HEK293 (cell line): Measurements from ENCODE around the gene METTL8.

Experiments
- CTCF ChIA-PET: fragments of 350-600 bp; formaldehyde crosslinking; extraction: SDS; loops from one replicate; lab custom pipeline; 2021; ENCODE audit warnings: antibody characterized with exemption; lab: Yijun Ruan, JAX
- POLR2A ChIA-PET: fragments of 300-600 bp; formaldehyde crosslinking; extraction: SDS; loops from one replicate; lab custom pipeline; 2020; ENCODE audit warnings: antibody characterized with exemption, inconsistent platforms; lab: Yijun Ruan, JAX
- H3K27ac ChIP-seq: fragments of 200-500 bp; sonication (Bioruptor generic); 2 replicates; pipeline ENCODE4 v1.5.1; 2014; ENCODE audit warnings: low read depth, low read length, control low read depth, inconsistent platforms; ENCODE audit errors: extremely low read depth
- H3K36me3 ChIP-seq, 2 experiments: fragments of 200-500 bp in 1 of 2; sonication (Bioruptor generic) in 1 of 2; 1 replicate in 1 of 2; 2 replicates in 1 of 2; pipeline ENCODE4 v1.5.1; 2014 to 2017; ENCODE audit warnings: inconsistent platforms in 2 of 2, low read length in 2 of 2; ENCODE audit not compliant: control insufficient read depth in 2 of 2, insufficient read depth in 1 of 2
- H3K4me1 ChIP-seq: fragments of 200-500 bp; sonication (Bioruptor generic); 2 replicates; pipeline ENCODE4 v1.5.1; 2014; ENCODE audit warnings: mild to moderate bottlenecking, low read length, inconsistent platforms; ENCODE audit not compliant: control insufficient read depth, insufficient read depth
- H3K4me3 ChIP-seq: 2 replicates; pipeline ENCODE4 v1.5.1; 2011; ENCODE audit warnings: low read depth, mild to moderate bottlenecking, control low read depth, low read length, moderate library complexity
- H3K9me3 ChIP-seq: fragments of 200-500 bp; sonication (Bioruptor generic); 2 replicates; pipeline ENCODE4 v1.5.1; 2014; ENCODE audit warnings: low read depth, low read length, inconsistent platforms; ENCODE audit not compliant: control insufficient read depth, insufficient read depth
- EGR2 ChIP-seq: fragments of 450-650 bp; formaldehyde crosslinking; IDR thresholded peaks from 2 replicates; pipeline ENCODE4 v1.5.1; 2016; ENCODE audit warnings: low read depth, missing biosample characterization, missing genetic modification characterization
- KLF16 ChIP-seq: fragments of 450-650 bp; formaldehyde crosslinking; IDR thresholded peaks from 2 replicates; pipeline ENCODE4 v1.5.1; 2017; ENCODE audit warnings: missing biosample characterization, missing genetic modification characterization
- WT1 ChIP-seq: fragments of 450-650 bp; formaldehyde crosslinking; IDR thresholded peaks from 2 replicates; pipeline ENCODE4 v1.5.1; 2016; ENCODE audit warnings: missing biosample characterization, missing genetic modification characterization
- ZNF10 ChIP-seq: fragments of 450-650 bp; formaldehyde crosslinking; IDR thresholded peaks from 2 replicates; pipeline ENCODE4 v1.5.1; 2017; ENCODE audit warnings: missing biosample characterization, missing genetic modification characterization
- ZNF112 ChIP-seq: fragments of 450-650 bp; formaldehyde crosslinking; IDR thresholded peaks from 2 replicates; pipeline ENCODE4 v1.5.0; 2017; ENCODE audit warnings: missing biosample characterization, missing genetic modification characterization
- ZNF157 ChIP-seq: fragments of 450-650 bp; formaldehyde crosslinking; IDR thresholded peaks from 2 replicates; pipeline ENCODE4 v1.5.1; 2016; ENCODE audit warnings: missing biosample characterization, missing genetic modification characterization
- ZNF529 ChIP-seq: fragments of 450-650 bp; formaldehyde crosslinking; IDR thresholded peaks from 2 replicates; pipeline ENCODE4 v1.5.1; 2017; ENCODE audit warnings: missing genetic modification characterization, missing biosample characterization; ENCODE audit not compliant: insufficient replicate concordance
- ZNF544 ChIP-seq: fragments of 450-650 bp; formaldehyde crosslinking; IDR thresholded peaks from 2 replicates; pipeline ENCODE4 v1.5.0; 2017; ENCODE audit warnings: missing biosample characterization, missing genetic modification characterization
- ZNF670 ChIP-seq: fragments of 450-650 bp; formaldehyde crosslinking; IDR thresholded peaks from 2 replicates; pipeline ENCODE4 v1.5.1; 2016; ENCODE audit warnings: missing biosample characterization, missing genetic modification characterization, low read depth
- ZNF830 ChIP-seq: fragments of 450-650 bp; IDR thresholded peaks from 2 replicates; pipeline ENCODE4 v1.5.0; 2018; ENCODE audit warnings: missing biosample characterization, missing genetic modification characterization, low read depth, mild to moderate bottlenecking, moderate library complexity
- ZSCAN16 ChIP-seq: fragments of 450-650 bp; formaldehyde crosslinking; IDR thresholded peaks from 2 replicates; pipeline ENCODE4 v1.5.1; 2016; ENCODE audit warnings: missing biosample characterization, missing genetic modification characterization
- ZSCAN23 ChIP-seq: fragments of 450-650 bp; formaldehyde crosslinking; IDR thresholded peaks from 2 replicates; pipeline ENCODE4 v1.5.1; 2016; ENCODE audit warnings: missing biosample characterization, missing genetic modification characterization
- TF ChIP-seq, protein P1 (sequence below): fragments of 450-650 bp; formaldehyde crosslinking; IDR thresholded peaks from 2 replicates; pipeline ENCODE4 v1.5.1; 2016; ENCODE audit warnings: missing biosample characterization, missing genetic modification characterization, low read depth
- TF ChIP-seq, protein P2 (sequence below): fragments of 450-650 bp; formaldehyde crosslinking; IDR thresholded peaks from 2 replicates; pipeline ENCODE4 v1.5.1; 2016; ENCODE audit warnings: missing biosample characterization, missing genetic modification characterization
- TF ChIP-seq, protein P3 (sequence below): fragments of 450-650 bp; formaldehyde crosslinking; IDR thresholded peaks from 2 replicates; pipeline ENCODE4 v1.5.1; 2016; ENCODE audit warnings: missing biosample characterization, missing genetic modification characterization

Gene METTL8

DNA sequence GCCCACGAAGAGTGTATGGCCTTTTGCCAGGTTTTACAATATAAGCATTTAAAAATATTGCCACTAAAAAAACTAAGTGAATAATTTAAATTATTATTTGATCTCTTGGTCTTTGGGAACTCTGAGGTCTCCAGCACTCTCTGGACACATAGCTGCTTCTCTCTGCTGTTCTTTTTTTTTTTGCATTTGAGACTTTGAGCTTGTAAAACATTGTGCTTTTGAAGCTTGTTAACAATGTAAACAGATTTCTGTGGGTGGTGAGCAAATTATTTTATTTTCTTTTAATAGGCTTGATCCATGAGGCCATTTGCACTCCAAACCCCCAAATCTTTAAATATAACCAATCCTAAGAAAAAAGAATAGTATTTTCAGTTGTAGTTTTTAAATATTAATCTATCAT, 42.2 kb upstream of the METTL8 start (continued):
- no peak for TF ChIP-seq ZNF10 (tag by site-specific recombination)
- TF ChIP-seq KLF16 = no peak
- TF ChIP-seq ZNF529 (tag by site-specific recombination) = no peak
- TF ChIP-seq, protein P1, sequence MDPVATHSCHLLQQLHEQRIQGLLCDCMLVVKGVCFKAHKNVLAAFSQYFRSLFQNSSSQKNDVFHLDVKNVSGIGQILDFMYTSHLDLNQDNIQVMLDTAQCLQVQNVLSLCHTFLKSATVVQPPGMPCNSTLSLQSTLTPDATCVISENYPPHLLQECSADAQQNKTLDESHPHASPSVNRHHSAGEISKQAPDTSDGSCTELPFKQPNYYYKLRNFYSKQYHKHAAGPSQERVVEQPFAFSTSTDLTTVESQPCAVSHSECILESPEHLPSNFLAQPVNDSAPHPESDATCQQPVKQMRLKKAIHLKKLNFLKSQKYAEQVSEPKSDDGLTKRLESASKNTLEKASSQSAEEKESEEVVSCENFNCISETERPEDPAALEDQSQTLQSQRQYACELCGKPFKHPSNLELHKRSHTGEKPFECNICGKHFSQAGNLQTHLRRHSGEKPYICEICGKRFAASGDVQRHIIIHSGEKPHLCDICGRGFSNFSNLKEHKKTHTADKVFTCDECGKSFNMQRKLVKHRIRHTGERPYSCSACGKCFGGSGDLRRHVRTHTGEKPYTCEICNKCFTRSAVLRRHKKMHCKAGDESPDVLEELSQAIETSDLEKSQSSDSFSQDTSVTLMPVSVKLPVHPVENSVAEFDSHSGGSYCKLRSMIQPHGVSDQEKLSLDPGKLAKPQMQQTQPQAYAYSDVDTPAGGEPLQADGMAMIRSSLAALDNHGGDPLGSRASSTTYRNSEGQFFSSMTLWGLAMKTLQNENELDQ (tag by site-specific recombination) = no peak
- TF ChIP-seq, protein P2, sequence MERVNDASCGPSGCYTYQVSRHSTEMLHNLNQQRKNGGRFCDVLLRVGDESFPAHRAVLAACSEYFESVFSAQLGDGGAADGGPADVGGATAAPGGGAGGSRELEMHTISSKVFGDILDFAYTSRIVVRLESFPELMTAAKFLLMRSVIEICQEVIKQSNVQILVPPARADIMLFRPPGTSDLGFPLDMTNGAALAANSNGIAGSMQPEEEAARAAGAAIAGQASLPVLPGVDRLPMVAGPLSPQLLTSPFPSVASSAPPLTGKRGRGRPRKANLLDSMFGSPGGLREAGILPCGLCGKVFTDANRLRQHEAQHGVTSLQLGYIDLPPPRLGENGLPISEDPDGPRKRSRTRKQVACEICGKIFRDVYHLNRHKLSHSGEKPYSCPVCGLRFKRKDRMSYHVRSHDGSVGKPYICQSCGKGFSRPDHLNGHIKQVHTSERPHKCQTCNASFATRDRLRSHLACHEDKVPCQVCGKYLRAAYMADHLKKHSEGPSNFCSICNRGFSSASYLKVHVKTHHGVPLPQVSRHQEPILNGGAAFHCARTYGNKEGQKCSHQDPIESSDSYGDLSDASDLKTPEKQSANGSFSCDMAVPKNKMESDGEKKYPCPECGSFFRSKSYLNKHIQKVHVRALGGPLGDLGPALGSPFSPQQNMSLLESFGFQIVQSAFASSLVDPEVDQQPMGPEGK (tag by site-specific recombination) = no peak
- no peak for TF ChIP-seq ZNF670 (tag by site-specific recombination)

DNA sequence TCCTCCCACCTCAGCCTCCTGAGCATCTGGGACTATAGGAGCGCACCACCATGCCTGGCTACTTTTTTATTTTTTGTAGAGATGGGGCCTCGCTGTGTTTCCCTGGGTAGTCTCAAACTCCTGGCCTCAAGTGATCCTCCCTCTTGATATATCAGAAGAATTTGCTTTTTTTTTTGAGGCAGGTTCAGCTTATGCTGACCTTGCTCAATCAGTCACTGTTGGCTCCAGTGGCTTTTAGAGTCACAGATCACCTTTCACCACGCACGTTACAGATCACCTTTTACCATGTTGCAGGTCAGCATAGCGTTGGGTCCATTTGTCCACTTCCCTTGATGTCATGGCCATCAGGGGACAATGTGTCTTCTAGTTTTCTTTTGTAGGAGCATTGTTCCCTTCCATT, 36.3 kb upstream of the METTL8 start:
- Histone ChIP-seq H3K36me3 (peaks cover 14 to 61% of the 10 kb centered on the region in 2 experiments; a peak in 2 of 3 replicates), H3K27ac (no peak overlapping the region), H3K4me3 (no peak overlapping the region), H3K4me1 (no peaks in the 10 kb centered on the region), H3K9me3 (no peaks in the 10 kb centered on the region)
- ChIA-PET CTCF (interaction anchor here (0.7 kb wide), 1 partner anchor 63 kb away, joined by 3 read pairs; no protein-coding TSS in a partner anchor), POLR2A (no interaction called here)
- no peak for TF ChIP-seq ZNF112 (tag by site-specific recombination)
- no peak for TF ChIP-seq WT1 (tag by site-specific recombination)
- no peak for TF ChIP-seq ZNF157 (tag by site-specific recombination)
- TF ChIP-seq ZSCAN16 = no peak
- TF ChIP-seq EGR2 (tag by site-specific recombination) = no peak
- TF ChIP-seq, protein P3, sequence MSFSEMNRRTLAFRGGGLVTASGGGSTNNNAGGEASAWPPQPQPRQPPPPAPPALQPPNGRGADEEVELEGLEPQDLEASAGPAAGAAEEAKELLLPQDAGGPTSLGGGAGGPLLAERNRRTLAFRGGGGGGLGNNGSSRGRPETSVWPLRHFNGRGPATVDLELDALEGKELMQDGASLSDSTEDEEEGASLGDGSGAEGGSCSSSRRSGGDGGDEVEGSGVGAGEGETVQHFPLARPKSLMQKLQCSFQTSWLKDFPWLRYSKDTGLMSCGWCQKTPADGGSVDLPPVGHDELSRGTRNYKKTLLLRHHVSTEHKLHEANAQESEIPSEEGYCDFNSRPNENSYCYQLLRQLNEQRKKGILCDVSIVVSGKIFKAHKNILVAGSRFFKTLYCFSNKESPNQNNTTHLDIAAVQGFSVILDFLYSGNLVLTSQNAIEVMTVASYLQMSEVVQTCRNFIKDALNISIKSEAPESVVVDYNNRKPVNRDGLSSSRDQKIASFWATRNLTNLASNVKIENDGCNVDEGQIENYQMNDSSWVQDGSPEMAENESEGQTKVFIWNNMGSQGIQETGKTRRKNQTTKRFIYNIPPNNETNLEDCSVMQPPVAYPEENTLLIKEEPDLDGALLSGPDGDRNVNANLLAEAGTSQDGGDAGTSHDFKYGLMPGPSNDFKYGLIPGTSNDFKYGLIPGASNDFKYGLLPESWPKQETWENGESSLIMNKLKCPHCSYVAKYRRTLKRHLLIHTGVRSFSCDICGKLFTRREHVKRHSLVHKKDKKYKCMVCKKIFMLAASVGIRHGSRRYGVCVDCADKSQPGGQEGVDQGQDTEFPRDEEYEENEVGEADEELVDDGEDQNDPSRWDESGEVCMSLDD (tag by site-specific recombination) = no peak

DNA sequence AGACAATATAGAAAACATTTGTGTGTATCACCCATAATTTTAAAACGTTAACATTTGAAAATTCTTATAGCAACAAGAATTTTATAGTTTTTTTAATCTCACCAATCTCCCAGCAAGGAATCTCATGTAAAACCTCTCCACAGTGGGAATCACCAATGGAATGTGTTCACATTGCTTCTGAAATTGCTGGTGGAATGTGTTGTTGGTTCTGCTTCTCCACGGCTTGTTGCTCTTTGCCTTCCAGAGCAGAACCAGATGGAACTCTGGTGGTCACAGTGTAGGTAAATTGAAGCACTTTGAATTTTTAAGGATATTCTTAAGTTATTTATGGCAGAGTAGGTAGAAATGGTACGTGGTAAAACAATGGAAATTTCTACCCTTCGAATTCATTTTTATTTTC, 35.4 kb upstream of the METTL8 start:
- no peak for TF ChIP-seq ZNF544 (tag by site-specific recombination)
- TF ChIP-seq ZNF830 (tag by site-specific recombination) = no peak
- no peak for TF ChIP-seq ZSCAN23 (tag by site-specific recombination)
- no peak for TF ChIP-seq ZNF157 (tag by site-specific recombination)
- ChIA-PET POLR2A (no interaction called here), CTCF (no interaction called here)
- Histone ChIP-seq H3K4me3 (no peak overlapping the region), H3K9me3 (no peaks in the 10 kb centered on the region), H3K27ac (no peak overlapping the region), H3K36me3 (peaks cover 14 to 52% of the 10 kb centered on the region in 2 experiments; a peak in 2 of 3 replicates), H3K4me1 (no peaks in the 10 kb centered on the region)
